ENCODE results near the gene LBX2. TPM values are rescaled to one million over a fixed set of nuclear protein-coding genes. Genes with fewer than 3 reads are reported as not detected.

LBX2 gene
- polyA plus RNA-seq, 1 experiment = 0.61 TPM

DNA sequence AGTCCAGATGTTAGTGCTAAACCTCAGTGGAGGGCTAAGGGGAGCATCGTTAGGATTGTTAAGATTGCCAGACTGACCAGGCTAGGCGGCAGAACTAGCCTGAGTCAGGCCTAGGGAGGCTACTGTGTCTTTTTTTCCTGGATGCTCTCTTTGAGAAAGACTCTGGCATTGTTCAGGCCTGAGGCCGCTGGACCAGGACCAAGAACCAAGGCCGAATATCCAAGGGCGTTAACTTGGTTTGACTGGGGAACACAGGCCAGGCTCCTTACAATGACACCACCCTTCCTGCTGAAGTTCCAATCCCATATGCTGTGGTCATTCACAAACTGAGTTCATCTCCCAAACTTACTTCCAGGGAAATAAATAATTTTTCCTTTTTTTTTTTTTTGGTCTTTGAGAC lies 40.9 kb upstream of the LBX2 start:
- TF ChIP-seq, protein P1, sequence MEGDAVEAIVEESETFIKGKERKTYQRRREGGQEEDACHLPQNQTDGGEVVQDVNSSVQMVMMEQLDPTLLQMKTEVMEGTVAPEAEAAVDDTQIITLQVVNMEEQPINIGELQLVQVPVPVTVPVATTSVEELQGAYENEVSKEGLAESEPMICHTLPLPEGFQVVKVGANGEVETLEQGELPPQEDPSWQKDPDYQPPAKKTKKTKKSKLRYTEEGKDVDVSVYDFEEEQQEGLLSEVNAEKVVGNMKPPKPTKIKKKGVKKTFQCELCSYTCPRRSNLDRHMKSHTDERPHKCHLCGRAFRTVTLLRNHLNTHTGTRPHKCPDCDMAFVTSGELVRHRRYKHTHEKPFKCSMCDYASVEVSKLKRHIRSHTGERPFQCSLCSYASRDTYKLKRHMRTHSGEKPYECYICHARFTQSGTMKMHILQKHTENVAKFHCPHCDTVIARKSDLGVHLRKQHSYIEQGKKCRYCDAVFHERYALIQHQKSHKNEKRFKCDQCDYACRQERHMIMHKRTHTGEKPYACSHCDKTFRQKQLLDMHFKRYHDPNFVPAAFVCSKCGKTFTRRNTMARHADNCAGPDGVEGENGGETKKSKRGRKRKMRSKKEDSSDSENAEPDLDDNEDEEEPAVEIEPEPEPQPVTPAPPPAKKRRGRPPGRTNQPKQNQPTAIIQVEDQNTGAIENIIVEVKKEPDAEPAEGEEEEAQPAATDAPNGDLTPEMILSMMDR (IDR thresholded peaks at IDR 0.05; ENCODE audit: insufficient read depth, low read depth, low read length) = no peak

DNA sequence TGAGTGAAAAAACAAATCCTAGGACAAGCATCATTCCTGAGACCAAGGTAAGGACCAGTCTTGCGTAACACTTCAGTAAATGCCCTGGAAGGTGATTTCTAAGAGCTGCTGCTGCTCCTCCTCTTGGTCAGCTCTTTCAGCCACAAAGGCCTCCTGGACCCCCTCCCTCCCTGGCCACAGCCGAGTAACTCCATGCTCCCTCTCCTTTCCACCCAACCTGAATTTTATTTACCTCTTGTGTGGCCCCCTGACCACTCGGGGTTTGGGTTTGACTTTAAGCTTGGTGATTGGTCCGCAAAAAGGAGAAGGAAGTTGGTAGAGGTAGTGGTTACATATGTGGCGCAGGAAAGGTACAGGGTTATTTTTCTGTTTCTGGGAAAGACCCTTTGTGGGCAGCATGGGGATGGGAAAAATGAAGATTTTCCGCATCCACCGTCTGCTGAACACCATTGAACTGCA lies 39.5 kb upstream of the LBX2 start:
- H3K27me3 ChIP-seq (ENCODE audit: control insufficient read depth, insufficient read depth, low read length) = no peaks in the 10 kb centered on the region
- CTCF ChIA-PET = interaction anchor here (1.3 to 4.7 kb wide), 3 partner anchors 7 to 49 kb away, joined by 3 to 16 read pairs (median 4); no protein-coding TSS in a partner anchor
- TF ChIP-seq, protein P1 (IDR thresholded peaks at IDR 0.05; ENCODE audit: insufficient read depth, low read depth, low read length) = no peak
- H3K4me3 ChIP-seq (ENCODE audit: low read depth, low read length) = no peak overlapping the region
- no peak for DNase-seq (ENCODE audit: low read depth)
- peaks cover 12% of the 10 kb centered on the region for H3K36me3 ChIP-seq (ENCODE audit: control insufficient read depth, insufficient read depth, low read length)
- POLR2A ChIA-PET = no interaction called here

More for the DNA sequence above, 40.9 kb upstream of the LBX2 start:
- H3K36me3 ChIP-seq (ENCODE audit: control insufficient read depth, insufficient read depth, low read length) = peaks cover 7% of the 10 kb centered on the region
- H3K4me3 ChIP-seq (ENCODE audit: low read depth, low read length) = no peak overlapping the region
- no peak for DNase-seq (ENCODE audit: low read depth)
- CTCF ChIA-PET = interaction anchor here (0.7 to 4.7 kb wide), 4 partner anchors 9 to 48 kb away, joined by 3 to 16 read pairs (median 4); no protein-coding TSS in a partner anchor
- POLR2A ChIA-PET = no interaction called here
- H3K27me3 ChIP-seq (ENCODE audit: control insufficient read depth, insufficient read depth, low read length) = no peaks in the 10 kb centered on the region

DNA sequence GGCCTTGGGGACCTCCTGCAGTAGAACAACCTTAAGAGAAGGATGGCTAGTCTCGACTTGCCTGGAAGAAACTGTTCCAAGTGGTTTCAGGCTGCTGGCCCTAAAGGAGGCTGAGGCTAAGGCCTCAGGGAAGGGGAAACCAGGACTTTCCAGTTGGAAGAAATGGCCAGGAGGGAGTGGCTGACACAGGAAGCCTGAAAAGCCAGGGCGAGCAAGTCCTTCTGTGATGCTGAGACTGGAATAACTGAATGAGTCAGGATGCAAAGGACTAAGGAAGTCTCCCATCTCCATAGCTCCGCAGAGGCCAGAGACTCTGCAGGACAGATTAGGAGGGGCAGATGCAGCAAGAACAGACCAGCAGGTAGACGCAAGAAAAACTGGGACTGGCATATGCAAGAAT lies 37.7 kb upstream of the LBX2 start:
- TF ChIP-seq, protein P1 (IDR thresholded peaks at IDR 0.05; ENCODE audit: insufficient read depth, low read depth, low read length) = no peak
- DNase-seq (ENCODE audit: low read depth) = no peak
- CTCF ChIA-PET = no interaction called here

DNA sequence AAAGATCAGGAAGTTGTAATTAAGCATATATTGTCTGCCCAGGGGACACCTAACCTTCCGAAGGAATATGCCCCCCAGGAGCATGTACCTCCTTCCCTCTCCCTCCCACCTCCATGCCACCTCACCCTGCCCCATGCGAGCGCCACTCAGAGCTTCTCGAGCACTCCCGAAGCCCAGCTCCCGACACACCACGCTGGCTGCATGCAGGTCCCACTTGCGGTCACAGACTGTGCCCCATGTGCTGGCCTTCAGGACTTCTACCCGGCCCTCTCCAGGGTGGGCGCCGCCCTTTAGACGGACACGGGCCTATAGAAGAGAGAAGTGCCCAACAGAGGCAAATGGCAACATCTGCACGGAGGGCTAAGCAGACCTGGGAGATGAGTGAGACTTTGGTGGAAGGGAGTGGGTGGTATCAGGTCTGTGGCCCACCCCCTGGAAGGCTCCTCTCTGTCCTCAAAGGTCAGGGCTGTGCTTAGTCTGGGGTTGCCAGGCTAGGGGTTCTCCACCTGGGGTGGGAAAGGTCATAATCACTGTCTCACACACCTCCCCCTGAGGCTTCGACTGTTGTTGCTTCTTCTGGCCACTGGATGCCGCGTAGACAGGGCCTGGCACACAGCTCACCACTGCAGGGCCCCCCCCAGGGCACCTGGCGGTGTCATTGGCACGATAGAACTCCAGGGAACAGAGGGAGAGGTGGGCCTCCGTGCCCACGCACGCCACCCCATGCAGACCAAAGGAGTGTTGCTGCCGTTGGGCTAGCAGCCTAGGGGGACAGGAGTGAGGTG lies 37.0 kb upstream of the LBX2 start:
- peaks cover 14% of the 10 kb centered on the region for H3K36me3 ChIP-seq (ENCODE audit: control insufficient read depth, insufficient read depth, low read length)
- POLR2A ChIA-PET = no interaction called here
- DNase-seq (ENCODE audit: low read depth) = no peak
- CTCF ChIA-PET = no interaction called here
- TF ChIP-seq, protein P1 (IDR thresholded peaks at IDR 0.05; ENCODE audit: insufficient read depth, low read depth, low read length) = no peak
- H3K27me3 ChIP-seq (ENCODE audit: control insufficient read depth, insufficient read depth, low read length) = no peaks in the 10 kb centered on the region
- H3K4me3 ChIP-seq (ENCODE audit: low read depth, low read length) = no peak overlapping the region

More for the DNA sequence above, 37.7 kb upstream of the LBX2 start:
- H3K4me3 ChIP-seq (ENCODE audit: low read depth, low read length) = no peak overlapping the region
- no peaks in the 10 kb centered on the region for H3K27me3 ChIP-seq (ENCODE audit: control insufficient read depth, insufficient read depth, low read length)
- peaks cover 14% of the 10 kb centered on the region for H3K36me3 ChIP-seq (ENCODE audit: control insufficient read depth, insufficient read depth, low read length)
- POLR2A ChIA-PET = no interaction called here

DNA sequence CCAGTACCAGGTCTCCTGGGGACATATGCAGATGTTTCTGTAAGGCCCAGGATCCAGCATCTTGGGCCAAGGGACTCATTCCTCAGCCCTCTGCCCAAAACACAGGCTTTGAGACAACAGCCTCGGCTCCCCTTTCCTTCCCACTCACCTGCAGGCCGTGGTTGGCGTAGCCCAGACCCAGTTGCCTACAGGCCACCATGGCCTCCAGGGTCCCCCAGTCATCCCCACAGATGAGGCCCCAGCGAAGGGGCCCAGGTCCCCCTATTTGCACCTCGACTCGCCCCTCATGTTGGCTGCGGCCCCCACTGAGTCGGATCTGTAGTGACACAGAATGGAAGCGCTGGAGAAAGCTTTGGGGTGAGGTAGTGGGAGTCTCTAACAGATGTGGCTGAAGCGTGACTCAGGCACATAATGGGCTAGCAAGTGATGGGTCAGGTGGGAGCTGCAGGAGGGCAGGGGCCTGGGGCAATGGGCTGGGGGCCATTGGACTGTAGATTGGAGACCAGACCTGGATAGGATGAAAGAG lies 36.1 kb upstream of the LBX2 start:
- TF ChIP-seq, protein P1 (IDR thresholded peaks at IDR 0.05; ENCODE audit: insufficient read depth, low read depth, low read length) = no peak
- DNase-seq (ENCODE audit: low read depth) = no peak
- ChIA-PET CTCF (no interaction called here), POLR2A (no interaction called here)
- H3K27me3 ChIP-seq (ENCODE audit: control insufficient read depth, insufficient read depth, low read length) = no peaks in the 10 kb centered on the region
- H3K36me3 ChIP-seq (ENCODE audit: control insufficient read depth, insufficient read depth, low read length) = peaks cover 11% of the 10 kb centered on the region
- H3K4me3 ChIP-seq (ENCODE audit: low read depth, low read length) = no peak overlapping the region

Data from BJ (cell line).